ENCODE results near the gene C3orf33.
"Not testable (repeated sequence)": the region's sequence is repeated elsewhere in the genome, so short reads cannot be mapped to it uniquely, and the experiment has no call there.

Gene C3orf33, protein sequence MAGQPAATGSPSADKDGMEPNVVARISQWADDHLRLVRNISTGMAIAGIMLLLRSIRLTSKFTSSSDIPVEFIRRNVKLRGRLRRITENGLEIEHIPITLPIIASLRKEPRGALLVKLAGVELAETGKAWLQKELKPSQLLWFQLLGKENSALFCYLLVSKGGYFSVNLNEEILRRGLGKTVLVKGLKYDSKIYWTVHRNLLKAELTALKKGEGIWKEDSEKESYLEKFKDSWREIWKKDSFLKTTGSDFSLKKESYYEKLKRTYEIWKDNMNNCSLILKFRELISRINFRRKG

DNA sequence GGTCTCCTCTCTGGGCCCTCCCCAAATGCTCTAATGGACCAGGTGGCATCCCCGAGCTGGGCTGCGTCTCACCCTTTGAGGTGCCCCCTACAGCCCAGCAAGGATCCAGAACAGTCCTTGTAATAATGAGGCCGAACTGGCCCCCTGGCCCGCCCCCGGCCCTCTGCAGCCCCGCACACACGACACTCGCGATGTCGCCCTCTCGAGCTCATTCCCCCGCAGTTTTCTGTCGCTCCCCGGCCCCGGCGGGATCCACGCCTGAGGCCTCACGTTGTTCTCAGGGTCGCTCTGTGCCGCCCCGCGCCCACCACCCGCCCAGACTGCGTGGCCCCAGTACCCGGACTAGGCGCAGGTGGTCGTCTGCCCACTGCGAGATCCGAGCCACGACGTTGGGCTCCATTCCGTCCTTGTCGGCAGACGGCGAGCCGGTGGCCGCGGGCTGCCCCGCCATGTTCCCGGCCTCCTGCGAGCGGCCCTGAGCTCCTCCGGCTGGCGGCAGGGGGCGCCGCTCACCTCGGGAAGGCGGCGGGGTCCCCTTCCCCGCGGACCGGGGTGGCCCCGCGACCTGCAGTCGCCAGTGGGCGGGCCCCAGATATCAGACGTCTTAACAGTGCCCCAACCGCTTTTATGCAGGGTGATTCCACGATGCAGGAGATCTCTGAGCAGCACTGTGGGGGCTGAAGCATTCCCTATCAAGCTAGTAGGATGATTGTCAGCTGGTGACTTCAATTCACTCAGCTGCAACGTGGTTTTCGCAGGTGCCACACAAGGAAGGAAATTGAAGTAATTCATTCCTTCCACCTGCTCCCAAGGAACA, at the start of gene C3orf33:
Gene C3orf33 (minus strand): TSS at position 477 of the 817 bp plus-strand sequence. CDS start 26 bp downstream, at position 451.
- peak; percentile 18 to 92 (median 65) for DNase-seq

DNA sequence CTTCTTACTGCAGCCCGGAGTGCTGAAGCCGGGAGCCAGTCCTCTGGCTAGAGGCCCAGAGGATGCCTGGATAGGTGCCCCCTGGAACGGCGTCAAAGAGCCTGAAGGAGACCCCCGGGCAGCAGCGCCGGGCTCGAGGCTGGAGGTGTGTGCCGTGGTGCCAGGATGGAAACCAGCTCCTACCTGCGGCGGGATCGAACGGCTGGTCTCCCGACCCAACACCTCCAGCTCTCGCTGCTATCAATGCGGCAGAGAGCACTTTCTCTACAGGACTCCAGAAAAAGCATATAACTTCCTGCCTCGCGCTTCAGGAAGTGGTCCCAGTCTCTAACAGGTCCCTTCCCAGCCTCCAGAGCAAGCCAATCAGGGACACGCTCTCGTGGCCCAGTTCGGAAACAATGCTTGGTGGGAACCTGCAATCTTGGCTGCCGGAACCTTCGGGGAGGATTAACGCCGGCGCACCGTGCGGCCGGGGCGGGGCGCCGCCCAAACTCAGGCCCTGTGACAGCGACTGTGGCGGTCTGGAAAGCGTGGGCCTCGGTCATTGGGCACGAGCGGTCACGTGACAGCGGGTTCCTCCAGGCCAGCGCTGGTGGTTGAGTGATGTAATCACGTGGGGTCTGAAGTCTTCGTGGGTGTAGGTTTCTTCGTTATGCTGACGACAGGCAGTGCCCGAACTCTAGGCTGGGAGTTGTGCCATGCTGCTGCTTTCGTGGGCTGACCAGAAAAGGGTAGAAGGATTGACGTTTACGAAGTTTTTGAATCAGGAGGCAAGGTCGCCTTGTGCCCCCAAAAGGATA, 48.3 kb upstream of the C3orf33 start, which contains the start of gene SLC33A1:
Gene SLC33A1 (minus strand): TSS at position 287 of the 800 bp plus-strand sequence. CDS start 430 bp downstream, outside the sequence.
- peak; percentile 92 to 100 (median 99) for DNase-seq

DNA sequence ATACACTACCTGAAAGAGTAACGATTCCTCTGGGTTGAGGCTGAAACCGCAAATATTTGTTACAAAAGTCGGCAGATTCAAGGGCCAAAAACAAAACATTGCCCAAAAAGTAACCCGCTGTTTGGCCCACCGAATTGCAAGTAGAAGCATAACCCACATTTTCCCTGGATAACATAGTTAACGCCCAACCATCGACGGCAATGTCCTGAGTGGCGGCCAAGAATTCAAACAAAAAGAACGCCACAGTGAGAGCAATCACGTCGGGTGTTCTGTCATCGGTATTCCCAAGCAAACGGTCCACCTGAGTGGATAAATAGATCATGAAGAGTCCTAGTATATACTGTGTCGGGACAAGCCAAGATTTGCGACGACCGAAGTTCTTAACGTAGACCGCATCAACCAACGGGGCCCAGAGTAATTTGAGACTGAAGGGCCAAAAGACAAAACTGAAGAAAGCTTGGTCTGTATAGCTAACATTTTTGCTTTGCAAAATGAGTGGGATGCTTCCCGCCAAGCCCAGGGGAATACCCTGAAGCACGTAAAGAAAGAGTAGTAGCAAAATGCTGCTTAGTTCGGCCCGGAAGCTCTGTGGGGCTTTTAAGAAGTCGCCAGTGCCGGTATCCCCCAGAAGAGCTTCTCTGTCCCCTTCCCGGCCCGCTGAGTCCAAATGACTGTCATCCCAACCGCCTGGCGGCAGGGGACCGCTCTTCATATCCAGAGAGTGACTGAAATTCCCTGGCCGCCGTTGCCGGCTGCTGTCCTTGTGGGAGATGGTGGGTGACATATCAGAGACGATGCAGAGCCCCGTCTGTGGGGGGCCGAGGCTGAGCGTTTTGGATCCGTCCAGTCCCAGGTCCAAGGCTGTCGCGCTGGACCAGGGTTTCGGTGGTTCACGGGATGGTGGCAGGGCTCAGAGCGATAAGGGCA, 47.4 kb upstream of the C3orf33 start:
- DNase-seq = peak in 3 of 14 donors; percentile 29 to 65 (median 51)

DNA sequence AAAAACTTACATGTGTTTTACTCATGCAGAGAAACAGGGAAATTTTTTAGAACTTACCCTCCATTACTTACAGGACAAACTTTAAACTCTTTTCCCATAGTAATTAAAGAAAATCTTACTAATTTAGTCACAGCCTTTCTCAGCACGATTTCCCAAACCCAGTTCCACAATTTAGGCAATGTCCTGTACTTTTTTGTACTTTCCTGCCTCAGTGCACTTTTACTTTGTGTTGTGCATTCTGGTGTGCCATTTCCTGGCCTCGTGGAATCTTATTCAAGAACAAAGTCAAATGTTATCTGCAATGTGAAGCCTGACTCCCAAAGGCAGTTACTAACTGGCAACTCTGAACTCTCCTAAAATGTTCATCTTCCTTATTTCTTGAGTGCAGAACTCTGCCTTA, 46.3 kb upstream of the C3orf33 start:
- DNase-seq = no peak

DNA sequence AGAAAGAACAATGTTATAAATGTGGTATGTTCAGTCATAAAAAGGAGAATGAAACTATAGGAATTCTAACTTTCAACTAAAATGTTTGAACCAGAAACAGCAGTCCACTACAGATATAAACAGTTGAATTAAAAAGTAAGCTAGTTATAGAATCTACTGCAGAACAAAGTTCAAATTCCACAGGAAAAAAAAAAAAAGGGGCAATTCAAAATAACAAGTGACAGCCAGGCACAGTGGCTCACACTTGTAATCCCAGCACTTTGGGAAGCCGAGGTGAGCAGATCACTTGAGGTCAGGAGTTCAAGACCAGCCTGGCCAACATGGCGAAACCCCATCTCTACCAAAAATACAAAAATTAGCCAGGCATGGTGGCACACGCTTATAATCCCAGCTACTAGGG, 43.3 kb upstream of the C3orf33 start:
- DNase-seq = not testable (repeated sequence)

DNA sequence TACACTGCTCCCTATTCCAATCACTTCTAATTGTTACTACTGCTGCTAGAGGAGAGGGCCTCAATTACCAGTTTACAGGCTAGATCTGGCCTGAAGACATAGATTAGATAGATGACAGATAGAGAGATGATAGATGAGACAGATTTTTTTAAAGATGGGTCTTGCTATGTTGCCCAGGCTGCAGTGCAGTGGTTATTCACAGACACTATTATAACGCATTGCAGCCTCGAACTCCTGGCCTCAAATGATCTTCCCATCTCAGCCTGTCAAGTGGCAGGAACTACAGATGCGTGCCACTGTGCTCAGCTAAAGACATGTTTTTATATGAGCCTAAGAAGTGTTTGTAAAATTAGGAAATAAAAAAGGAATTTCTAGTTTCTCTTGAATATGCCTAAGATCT, 41.9 kb upstream of the C3orf33 start:
- no peak for DNase-seq

DNA sequence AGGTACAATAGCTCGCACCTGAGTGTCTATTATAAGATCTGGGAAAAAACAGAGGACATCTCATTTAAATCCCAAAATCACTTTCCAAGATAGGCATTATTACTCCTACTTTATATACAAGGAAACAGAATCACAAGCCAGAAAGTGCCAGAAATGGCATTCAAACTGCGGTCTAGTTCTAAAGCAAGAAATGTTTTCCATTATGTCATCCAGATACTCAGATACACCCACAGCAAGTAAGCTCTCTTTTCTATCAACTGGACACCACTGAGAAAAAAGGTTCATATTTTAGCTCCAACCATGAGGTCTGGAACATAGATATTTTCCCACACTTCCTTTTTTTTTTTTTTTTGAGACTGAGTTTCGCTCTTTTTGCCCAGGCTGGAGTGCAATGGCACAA, 40.0 kb upstream of the C3orf33 start:
- no peak for DNase-seq

DNA sequence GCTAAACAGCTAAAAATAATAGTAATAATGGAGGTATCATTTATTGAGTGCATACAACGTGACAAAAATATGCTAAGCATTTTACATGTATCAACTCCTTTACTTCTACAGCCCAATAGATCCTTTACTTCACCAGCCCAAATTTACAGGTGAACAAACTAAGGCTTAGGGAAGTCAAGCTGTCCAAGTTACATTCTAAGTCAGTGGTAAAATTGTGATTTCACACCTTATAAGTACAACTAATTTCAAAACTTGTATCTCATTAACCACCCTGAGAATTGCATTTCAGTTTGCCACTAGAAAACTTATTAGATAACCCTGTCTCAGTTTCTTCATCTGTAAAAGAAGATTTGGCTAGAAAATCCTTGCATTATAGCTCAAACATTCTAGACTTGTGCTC, 37.5 kb upstream of the C3orf33 start:
- no peak for DNase-seq

DNA sequence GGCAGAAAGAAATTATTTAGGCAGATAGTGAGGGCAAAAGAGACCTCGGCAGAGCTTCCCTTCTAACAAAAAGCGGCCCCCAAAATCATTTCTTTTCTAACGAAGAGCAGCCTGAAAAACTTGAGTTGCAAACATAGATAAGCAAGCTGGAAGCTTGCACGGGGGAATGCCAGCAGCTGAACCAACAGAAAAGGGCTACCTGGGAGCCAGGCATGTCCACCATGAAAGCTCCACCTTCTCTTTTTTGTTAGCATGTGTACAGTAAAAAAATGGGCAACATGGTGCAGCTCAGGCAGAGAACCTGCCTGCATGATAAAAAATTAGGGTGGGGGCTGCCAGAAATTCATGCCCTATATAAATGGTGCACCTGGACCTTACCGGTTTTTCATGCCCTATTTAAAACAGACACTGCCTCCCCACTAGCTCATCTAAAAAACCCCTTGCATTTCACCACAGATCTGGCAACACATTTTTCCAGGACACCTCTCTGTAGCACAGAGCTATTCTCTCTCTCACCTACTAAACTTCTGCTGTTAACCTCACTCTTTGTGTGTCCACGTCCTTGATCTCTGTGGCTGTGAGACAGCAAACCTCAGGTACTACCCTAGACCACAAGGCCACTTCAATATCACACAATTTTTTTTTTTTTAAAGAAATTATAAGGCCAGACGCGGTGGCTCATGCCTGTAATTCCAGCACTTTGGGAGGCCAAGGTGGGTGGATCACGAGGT, 29.4 kb upstream of the C3orf33 start:
- DNase-seq = no peak

DNA sequence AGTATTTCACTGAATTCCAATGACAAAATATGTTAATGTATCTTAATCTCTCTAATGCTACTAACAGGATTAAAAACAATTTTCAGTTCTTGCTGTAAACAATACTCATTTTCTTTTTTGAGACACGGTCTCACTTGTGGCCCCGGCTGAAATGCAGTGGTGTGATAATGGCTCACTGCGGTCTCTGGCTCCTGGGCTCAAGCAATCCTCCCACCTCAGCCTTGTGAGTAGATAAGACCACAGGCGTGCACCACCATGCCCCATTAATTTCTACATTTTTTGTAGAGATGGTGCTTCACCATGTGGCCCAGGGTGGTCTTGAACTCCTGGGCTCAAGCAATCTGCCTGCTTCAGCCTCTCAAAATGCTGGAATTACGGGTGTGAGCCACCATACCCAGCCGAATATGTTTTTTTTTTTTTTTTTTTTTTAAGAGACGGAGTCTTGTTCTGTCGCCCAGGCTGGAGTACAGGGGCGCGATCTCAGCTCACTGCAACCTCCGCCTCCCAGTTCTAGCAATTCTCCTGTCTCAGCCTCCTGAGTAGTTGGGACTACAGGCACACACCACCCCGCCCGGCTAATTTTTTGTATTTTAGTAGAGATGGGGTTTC, 22.5 kb upstream of the C3orf33 start:
- DNase-seq = not testable (repeated sequence)

DNA sequence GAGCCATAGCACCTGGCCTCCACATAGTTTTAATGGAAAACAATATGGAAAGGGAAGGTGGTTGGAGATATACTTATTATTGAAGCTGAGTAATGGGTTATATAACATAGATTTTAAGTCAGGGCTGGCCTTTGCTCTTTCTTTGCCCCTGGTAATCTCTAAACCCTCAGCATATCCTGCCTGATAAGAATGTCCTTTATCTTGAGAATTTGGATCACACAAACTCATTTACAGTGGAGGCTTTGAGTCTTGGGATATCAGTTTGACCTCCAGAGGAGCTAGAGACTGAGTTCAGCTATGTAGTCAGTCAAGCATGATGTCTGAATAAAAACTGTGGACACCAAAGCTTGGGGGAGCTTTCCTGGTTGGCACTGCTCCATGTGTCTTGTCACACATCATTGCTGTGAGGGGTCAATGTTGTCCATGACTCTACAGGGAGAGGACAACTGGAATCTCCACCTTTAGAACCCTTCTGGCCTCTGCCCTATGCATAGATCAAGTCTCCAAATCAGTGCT, 9.0 kb upstream of the C3orf33 start:
- DNase-seq = no peak

DNA sequence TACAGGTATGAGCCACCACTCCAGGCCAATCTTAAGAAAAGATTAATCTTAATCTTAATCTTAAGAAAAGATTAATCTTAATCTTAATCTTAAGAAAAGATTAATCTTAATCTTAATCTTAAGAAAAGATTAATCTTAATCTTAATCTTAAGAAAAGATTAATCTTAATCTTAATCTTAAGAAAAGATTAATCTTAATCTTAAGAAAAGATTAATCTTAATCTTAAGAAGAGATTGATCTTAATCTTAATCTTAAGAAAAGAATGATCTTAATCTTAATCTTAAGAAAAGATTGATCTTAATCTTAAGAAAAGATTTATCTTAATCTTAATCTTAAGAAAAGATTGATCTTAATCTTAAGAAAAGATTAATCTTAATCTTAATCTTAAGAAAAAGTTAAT, 7.1 kb upstream of the C3orf33 start:
- not testable (repeated sequence) for DNase-seq

DNA sequence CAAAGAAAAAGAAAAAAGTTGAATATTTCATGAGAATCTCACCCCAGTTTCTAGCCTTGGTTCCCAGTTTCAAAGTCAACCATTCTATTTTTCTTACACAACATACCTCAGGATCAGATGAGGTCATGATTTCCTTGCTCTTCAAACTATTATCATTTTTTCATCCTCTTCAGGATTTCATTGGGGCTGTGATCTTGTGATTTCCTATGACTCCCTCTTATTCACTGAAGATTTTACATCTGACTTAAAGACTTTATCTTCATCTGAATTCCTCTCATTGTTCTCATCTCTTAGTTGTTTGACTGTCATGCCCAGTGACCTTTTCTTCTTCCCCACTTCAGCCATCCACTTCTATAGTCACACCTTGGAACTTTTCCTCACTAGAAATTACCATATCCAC, 3.1 kb upstream of the C3orf33 start:
- DNase-seq = no peak

DNA sequence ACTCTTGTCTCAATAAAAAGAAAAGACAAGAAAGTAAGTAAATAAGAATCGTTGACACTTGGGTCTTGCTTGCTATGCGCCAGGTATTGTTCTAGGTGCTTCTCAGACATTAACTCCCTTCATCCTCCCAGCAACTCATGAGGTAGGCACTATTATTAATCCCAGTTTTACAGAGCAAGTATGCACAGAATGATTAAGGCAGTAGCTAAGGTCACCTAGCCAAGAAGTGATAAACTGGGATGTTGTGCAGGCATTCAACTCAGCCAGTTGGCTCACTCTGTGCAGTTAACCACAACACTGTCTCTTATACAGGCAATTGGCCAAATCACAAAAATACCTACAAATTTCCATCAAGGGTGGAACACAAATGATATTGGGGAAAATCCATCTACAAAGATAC, 1.7 kb upstream of the C3orf33 start:
- no peak for DNase-seq

DNA sequence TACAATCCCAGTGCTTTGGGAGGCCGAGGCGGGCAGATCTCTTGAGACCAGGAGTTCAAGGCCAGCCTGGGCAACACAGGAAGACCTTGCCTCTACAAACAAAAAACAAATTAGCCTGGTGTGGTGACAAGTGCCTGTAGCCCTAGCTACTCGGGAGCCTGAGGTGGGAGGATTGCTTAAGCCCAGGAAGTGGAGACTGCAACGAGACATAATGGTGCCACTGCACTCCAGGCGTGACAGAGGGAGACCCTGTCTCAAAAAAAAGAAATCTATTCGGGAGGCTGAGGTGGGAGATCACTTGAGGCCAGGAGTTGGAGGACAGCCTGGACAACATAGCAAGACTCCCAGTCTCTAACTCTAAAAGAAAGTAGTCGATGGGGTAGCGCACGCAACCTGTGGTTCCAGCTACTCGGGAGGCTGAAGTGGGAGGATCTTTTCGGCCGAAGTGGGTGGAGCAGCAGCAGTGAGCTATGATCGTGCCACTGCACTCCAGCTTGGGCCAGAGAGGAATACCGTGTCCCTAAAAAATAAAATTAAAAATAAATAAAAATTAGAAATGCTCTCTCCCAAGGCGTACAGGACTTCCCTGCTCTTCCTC, 775 bp downstream of the C3orf33 start:
- DNase-seq = peak in 2 of 14 donors; percentile 29 to 33

DNA sequence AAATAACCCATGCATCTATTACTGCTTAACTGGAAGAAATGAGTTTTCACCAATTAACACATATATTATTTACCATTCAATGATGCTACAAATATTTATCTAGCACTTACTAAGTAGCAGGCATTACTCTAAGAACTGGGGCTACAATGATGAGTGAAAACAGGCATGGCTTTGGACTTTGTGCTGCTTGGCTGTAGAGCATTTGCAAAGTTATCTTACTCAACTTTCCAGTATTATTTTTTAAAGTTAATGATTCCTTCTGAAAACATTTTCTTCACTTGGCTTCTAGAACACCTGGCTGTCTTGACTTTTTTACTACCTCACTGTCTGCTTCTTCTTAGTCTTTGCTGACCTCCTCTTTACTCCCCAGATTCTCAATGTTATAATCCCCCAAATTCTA, 1.8 kb downstream of the C3orf33 start:
- DNase-seq = no peak

DNA sequence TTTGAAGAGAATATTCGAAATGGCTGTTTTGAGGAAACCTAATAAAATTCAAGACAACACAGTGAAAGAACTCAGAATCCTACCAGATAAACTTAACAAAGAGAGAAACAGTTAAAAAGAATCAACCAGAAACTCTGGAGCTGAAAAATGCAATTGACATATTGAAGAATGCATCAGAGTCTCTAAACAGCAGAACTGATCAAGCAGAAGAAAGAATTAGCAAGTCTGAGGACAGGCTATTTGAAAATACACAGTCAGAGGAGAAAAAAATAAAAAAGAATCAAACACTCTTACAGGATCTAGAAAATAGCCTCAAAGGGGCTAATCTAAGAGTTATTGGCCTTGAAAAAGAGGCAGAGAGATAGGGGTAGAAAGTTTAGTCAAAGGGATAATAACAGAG, 13.5 kb downstream of the C3orf33 start:
- no peak for DNase-seq

DNA sequence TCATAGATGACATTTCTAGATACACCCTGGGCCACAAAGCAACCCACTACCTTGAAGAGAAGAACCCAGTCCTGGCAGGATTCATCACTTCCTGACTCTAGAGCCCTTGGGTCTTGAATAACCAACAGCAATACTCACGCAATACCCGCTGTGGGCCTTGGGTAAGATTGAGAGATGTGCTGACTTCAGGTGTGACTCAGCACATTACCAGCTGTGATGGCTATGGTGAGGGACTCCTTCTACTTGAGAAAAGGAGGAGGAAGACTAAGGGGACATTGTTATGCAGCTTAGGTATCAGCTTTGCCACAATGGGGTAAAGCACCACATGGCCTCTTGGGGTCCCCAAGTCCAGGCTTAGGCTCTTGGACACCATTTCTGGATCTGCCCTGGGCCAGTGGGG, 14.9 kb downstream of the C3orf33 start:
- DNase-seq = no peak

DNA sequence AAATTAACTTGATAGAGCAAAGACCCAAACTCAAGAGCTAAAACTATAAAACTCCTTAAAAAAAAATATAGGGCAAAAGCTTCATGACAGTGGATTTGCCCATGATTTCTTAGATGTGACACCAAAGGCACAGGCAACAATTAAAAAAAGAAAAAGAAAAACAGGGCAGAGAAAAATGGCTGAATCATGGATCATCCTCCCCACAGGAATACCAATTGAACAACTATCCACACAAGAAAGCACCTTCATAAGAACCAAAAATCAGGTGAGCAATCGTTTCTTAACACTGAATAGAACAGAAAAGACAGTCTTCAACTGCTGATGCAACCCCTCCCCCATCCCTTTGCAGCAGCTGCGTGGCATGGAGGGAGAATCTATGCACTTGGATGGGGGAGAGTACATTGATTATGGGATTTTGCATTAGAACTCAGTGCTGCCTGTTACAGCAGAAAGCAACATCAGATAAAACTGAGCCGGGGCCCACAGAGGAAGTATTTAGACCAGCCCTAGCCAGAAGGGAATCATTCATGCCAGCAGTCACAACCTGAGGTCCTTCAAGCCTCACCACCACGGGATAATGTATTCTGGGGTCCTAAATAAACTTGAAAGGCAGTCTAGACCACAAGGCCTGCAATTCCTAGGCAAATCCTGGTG, 15.7 kb downstream of the C3orf33 start:
- DNase-seq = no peak
